ENCODE measurements around the gene ROCK1.
"Not testable (repeated sequence)": the region's sequence is repeated elsewhere in the genome, so short reads cannot be mapped to it uniquely, and the experiment has no call there.

The ROCK1 gene

DNA sequence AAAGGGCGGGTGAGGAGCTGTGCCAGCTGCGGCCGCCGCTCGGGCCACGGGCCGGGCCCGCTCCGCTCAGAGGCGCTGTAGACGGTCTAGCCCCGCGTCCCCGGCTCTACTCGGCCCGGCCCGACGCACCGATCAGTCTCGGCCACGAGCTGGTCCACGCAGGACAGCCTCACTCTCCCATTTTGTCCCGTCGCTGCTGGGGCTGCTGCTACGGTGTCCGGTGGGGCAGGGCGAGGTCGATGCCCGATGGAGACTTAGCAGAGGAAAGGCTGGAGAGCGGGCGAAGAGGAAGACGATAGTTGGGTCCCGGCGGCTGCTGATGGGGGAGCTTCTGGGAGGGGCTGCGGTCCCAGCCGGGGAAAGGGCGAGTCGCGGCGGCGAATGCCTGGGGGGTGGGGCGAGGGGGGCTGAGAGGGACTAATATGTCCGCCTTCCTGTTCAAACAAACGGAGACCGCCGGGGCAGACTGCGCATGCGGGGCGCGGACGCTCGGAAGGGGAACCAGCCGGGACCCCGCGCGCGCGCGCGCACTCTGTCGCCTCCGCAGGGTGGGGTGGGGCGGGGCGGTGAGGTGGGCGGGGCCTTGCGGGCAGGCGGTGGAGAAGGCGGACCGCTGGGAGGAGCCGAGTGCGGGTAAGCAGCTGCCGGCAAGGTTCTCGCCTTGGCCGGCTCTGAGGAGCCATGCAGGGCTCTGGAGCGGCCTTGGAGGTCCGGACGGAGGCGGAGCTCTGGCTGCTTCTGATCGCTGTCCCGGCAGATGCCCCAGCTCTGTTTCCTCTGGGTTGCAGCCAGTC lies at the start of gene ROCK1:
Gene ROCK1, minus strand, starts transcription at position 468 of the 794 bp plus-strand sequence. CDS start 903 bp downstream, outside the sequence.
- peak; percentile 99 for DNase-seq

GRCh38 chr18:21155443-21155842 lies 43.8 kb upstream of the ROCK1 start:
- DNase-seq = no peak

- no peak for DNase-seq
Observed at GRCh38 chr18:21146016-21146415, 34.4 kb upstream of the ROCK1 start.

DNA sequence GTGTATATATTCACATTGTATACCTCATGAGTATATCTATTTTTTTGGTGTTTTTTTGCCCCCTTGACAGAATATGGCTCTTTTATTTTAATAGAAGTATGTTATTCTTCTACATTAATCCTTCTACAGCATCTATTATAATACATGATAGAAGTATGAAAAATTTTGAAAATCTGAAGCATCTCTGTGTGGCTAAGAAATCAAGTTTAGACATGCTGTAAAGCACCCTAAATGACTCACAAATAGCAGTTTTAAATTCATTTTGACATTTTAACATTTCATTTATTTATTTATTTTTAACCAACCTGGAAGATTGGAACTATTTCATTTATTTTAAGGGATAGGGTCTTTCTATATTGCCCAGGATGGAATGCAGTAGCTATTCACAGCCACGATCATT lies 33.8 kb upstream of the ROCK1 start:
- DNase-seq = no peak

DNA sequence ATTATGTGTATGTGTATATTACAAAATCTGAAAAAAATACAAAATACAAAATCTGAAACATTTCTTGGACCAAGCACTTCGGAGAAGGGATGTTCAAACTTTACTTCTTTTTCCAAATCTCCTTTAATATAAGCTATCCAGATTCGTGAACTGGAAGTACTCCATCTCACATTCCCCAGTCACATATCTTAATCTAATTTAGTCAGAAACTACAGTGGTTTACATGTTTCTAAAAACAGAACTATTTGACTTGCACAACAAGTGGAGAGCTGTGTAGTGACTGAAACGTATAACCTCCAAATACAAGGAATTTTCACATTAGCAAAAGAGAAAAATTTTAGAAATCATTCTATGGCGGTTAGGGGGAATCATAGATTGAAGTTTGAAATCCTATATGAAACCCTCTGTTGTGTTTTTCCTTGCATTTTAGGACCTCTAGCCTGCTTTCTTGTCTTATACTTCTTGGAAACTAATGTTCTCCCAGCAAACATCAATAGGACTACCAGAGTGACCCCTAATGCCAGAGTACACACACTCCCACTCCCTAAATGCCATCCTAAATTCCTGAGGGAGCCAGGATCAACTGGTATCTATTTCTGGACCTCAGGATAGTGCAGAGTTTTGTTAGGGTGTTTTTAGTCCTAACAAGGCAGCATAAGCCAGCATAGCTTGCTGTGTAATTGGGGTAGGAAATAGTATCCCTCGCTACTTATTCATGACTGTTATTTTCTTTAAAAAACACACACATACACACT lies 30.2 kb upstream of the ROCK1 start:
- no peak for DNase-seq

GRCh38 chr18:21137719-21138488 lies 26.3 kb upstream of the ROCK1 start:
- DNase-seq = not testable (repeated sequence)

DNA sequence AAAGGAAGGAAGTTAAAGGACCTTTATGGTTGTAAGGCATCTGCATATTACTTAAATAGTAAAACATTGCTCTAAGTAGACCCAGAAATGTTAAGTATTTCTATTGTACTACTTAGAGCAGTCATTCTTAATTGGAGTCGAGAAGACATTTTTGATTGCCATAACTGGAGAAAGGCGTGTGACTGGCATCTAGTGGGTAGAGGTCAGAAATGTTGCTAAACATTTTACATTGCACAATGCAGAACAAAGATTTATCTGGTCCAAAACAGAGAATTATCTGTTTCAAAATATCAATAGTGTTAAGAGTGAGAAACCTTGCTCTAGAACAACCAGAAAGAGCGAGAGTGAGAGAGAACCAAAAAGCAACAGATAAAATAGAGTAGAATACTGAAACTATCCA lies 23.3 kb upstream of the ROCK1 start:
- no peak for DNase-seq

DNA sequence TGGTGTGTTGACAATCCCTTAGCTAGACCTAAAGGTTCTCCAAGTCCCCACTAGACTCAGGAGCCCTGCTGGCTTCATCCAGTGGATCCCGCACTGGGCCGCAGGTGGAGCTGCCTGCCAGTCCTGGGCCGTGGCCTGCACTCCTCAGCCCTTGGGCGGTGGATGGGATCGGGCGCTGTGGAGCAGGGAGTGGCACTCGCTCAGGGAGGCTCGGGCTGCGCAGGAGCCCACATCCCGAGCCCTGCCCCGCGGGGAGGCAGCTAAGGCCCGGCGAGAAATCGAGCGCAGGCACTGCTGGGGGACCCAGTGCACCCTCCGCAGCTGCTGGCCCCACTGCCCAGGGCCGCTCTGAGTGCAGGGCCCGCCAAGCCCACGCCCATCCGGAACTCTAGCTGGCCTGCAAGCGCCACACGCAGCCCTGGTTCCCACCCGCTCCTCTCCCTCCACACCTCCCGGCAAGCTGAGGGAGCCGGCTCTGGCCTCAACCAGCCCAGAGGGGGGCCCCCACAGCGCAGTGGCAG lies 20.8 kb upstream of the ROCK1 start:
- DNase-seq = no peak

- no peak for DNase-seq
Observed at GRCh38 chr18:21131698-21132227, 20.1 kb upstream of the ROCK1 start.

DNA sequence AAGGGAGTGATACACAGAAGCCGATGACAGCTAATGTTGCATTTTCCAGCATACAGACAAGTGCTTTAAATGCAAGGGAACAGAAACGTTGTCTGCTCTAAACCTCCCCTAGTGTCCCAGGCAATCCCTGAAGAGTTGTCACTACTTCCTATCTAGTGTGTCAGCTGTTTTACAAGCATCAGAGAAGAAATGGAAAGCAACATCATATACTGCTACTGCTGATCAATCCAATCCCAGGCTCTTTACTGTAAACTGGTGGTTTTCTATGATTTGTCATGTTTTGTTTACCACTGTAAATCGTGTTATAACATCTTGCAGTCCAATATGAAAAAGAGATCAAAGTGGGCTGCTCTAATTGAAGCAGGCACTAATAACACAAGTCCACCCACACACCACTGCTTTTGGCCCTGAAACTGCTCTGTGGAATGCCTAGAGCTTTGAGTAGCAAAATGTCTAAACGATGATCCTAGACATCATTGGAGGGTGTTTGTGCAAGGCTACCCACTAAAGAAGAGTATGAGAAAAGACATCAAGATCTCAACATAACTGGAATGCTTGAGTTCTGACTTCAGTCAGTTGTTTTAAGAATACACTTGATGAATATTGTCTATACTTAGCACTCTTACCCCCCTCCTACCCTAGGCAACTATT lies 18.1 kb upstream of the ROCK1 start:
- DNase-seq = no peak

- no peak for DNase-seq
Observed at GRCh38 chr18:21123290-21123926, 11.8 kb upstream of the ROCK1 start.

- DNase-seq = no peak
Observed at GRCh38 chr18:21118806-21119205, 7.2 kb upstream of the ROCK1 start.

- DNase-seq = no peak
Observed at GRCh38 chr18:21117409-21118131, 6.0 kb upstream of the ROCK1 start.

- DNase-seq = no peak
Observed at GRCh38 chr18:21115519-21116411, 4.2 kb upstream of the ROCK1 start.

GRCh38 chr18:21112543-21113105 lies 1.0 kb upstream of the ROCK1 start:
- no peak for DNase-seq

- no peak for DNase-seq
Observed at GRCh38 chr18:21112140-21112473, 494 bp upstream of the ROCK1 start.

DNA sequence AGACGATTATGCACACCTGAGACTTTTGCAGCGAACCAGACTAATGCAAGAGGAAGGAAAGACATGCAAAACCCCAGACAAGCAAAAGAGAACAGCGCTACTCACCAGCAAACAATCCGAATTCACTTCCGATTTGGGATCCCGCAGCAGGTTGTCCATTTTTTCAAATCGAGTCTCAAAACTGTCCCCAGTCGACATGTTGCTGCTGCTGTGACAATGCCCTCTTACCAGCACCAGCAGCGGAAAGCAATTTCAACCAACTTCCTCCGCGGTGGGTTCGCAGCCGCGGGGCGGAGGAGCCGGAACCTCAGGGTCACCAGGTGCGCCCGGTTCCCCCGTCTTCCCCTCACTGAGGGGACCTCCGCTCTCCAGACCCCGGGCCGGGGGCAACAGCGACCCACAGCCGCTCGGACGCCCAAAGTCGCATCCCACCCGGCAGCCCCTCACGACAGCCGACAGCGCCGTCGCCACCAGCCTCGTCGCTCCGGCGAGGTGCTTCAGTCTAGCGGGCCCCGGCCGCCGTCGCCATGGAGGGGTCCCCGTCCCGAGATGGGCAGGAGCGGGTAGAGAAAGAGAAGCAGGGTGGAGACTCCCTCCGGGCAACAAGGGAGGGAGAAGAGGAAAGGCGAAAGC lies 784 bp downstream of the ROCK1 start:
- DNase-seq = peak; percentile 82

- no peak for DNase-seq
Observed at GRCh38 chr18:21109936-21110712, 1.5 kb downstream of the ROCK1 start.

DNA sequence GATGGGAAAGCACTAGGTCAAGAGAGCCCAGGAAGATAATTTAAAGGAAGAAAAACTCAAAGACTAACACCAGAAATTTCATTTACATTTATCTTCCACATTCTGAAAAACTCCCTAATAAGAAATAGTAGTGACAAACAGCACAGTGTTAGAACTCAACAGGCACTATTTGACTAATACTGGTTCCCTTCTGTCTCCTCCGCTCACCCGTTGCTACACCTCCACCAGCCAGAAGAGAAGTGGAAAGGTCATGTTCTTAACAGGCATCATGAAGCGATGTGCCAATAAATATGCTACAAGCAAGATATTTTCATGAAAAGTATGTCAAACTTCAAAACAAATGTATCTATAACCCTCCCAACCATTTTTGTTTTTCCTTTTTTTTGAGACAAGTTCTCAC lies 5.7 kb downstream of the ROCK1 start:
- DNase-seq = no peak
